ENCODE data around the gene HAUS6.

- TF ChIP-seq CTCF (IDR thresholded peaks at IDR 0.05): no peak
- TF ChIP-seq POLR2A (IDR thresholded peaks at IDR 0.05): no peak
Observed at GRCh38 chr9:19114680-19115270, 12.1 kb upstream of the HAUS6 start.

Measured in prostate gland (tissue), 2 donors.